A673 (cell line): ENCODE data around the gene GALNT14. TPM values are rescaled to one million over a fixed set of nuclear protein-coding genes. Genes with fewer than 3 reads are reported as not detected.

Experiments used
- BruUV-seq: library from RNA; stranded (reverse); fragments of 400-500 nt; replicated peaks from 2 replicates; lab custom pipeline; 2021; lab: Mats Ljungman, UMichigan
- CTCF ChIA-PET: fragments of 300-600 bp; sonication (Branson Sonifier 250); formaldehyde crosslinking; loops from one replicate; lab custom pipeline; 2022; ENCODE audit warnings: antibody characterized with exemption; lab: Charles Lee
- POLR2A ChIA-PET: fragments of 300-600 bp; sonication (Branson Sonifier 250); formaldehyde crosslinking; loops from one replicate; lab custom pipeline; 2022; ENCODE audit warnings: antibody characterized with exemption; ENCODE audit not compliant: low non-redundant PET; lab: Charles Lee
- DNase-seq: peaks from one replicate; pipeline ENCODE4 v3.0.0-alpha.2; 2015; ENCODE audit warnings: low spot score
- H3K27ac ChIP-seq: fragments of 200-600 bp; sonication (generic); 2 replicates; pipeline ENCODE4 v1.5.1; 2016; ENCODE audit warnings: mixed run types, low read depth, mild to moderate bottlenecking, mixed read lengths, antibody characterized with exemption, low read length; ENCODE audit not compliant: poor library complexity, severe bottlenecking
- H3K27me3 ChIP-seq: fragments of 200-600 bp; sonication (generic); replicated peaks from 2 replicates; pipeline ENCODE4 v1.6.1; 2017; ENCODE audit warnings: mixed run types, low read depth, mild to moderate bottlenecking, mixed read lengths, antibody characterized with exemption, low read length; ENCODE audit not compliant: insufficient read depth, poor library complexity
- H3K36me3 ChIP-seq: fragments of 200-600 bp; sonication (generic); 2 replicates; pipeline ENCODE4 v1.6.1; 2016; ENCODE audit warnings: mixed run types, mild to moderate bottlenecking, mixed read lengths, antibody characterized with exemption, low read length; ENCODE audit not compliant: insufficient read depth, poor library complexity, severe bottlenecking
- H3K4me1 ChIP-seq: fragments of 200-600 bp; sonication (generic); 2 replicates; pipeline ENCODE4 v1.6.1; 2017; ENCODE audit warnings: mixed run types, mild to moderate bottlenecking, mixed read lengths, antibody characterized with exemption, low read length; ENCODE audit not compliant: insufficient read depth, poor library complexity, severe bottlenecking
- H3K4me3 ChIP-seq: fragments of 200-600 bp; sonication (generic); 2 replicates; pipeline ENCODE4 v1.5.1; 2016; ENCODE audit warnings: low read depth, mixed run types, mild to moderate bottlenecking, mixed read lengths, low read length; ENCODE audit not compliant: poor library complexity, severe bottlenecking
- H3K9me3 ChIP-seq: fragments of 200-600 bp; sonication (generic); 2 replicates; pipeline ENCODE4 v1.6.1; 2016; ENCODE audit warnings: mixed run types, low read depth, mild to moderate bottlenecking, mixed read lengths, antibody characterized with exemption, low read length; ENCODE audit not compliant: poor library complexity, severe bottlenecking
- EZH2 ChIP-seq: fragments of 200-600 bp; sonication (generic); IDR thresholded peaks from 2 replicates; pipeline ENCODE4 v1.6.1; 2017; ENCODE audit warnings: borderline replicate concordance, low read depth, mild to moderate bottlenecking, mixed read lengths, antibody characterized with exemption, low read length; ENCODE audit not compliant: poor library complexity, severe bottlenecking
- intact Hi-C: fragments of 100-400 bp; cut with micrococcal nuclease; formaldehyde crosslinking; loops from one replicate; pipeline ENCODE4 v1.10.0; 2022; ENCODE audit not compliant: unreplicated experiment
- total RNA-seq: library from RNA; stranded (reverse); gene quantifications from 2 replicates; pipeline ENCODE4 v1.2.3, GENCODE V29; 2021
- TF ChIP-seq, protein P1 (sequence below): fragments of 300-800, 200-600 bp; sonication (generic); conservative IDR thresholded peaks from 2 replicates; pipeline ENCODE4 v1.5.1; 2017; ENCODE audit warnings: low read depth, mild to moderate bottlenecking, antibody characterized with exemption, low read length, moderate library complexity, mixed read lengths

Gene GALNT14
- total RNA-seq, 1 experiment from 2014 or later, result 9.7 TPM

DNA sequence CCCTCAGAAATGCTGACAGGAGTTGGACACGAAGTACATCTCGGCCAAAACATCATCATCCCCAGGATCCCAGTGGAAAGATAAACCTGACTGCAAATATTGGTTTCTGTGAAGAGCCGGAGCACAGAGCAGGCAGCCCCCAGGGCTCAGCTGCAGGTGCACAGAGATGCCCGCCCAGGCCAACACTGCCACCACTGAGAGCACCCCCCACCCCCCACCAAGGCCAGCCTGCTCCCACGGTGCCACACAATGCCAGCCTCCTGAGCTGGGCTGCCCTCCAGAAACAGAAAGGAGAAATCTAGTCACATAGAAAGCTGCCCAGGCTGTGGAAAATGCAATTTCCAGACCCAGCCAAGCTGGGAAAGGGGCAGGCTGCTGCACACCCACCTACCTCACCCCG lies 71.7 kb downstream of the GALNT14 start:
- no peaks in the 10 kb centered on the region for H3K9me3 ChIP-seq
- no peaks in the 10 kb centered on the region for H3K27me3 ChIP-seq
- DNase-seq, result no peak
- no peak overlapping the region for H3K27ac ChIP-seq
- H3K4me3 ChIP-seq, result no peak overlapping the region
- intact Hi-C loops, result no loop called here
- ChIA-PET CTCF (no interaction called here), POLR2A (no interaction called here)
- no peaks in the 10 kb centered on the region for H3K4me1 ChIP-seq
- TF ChIP-seq, protein P1, sequence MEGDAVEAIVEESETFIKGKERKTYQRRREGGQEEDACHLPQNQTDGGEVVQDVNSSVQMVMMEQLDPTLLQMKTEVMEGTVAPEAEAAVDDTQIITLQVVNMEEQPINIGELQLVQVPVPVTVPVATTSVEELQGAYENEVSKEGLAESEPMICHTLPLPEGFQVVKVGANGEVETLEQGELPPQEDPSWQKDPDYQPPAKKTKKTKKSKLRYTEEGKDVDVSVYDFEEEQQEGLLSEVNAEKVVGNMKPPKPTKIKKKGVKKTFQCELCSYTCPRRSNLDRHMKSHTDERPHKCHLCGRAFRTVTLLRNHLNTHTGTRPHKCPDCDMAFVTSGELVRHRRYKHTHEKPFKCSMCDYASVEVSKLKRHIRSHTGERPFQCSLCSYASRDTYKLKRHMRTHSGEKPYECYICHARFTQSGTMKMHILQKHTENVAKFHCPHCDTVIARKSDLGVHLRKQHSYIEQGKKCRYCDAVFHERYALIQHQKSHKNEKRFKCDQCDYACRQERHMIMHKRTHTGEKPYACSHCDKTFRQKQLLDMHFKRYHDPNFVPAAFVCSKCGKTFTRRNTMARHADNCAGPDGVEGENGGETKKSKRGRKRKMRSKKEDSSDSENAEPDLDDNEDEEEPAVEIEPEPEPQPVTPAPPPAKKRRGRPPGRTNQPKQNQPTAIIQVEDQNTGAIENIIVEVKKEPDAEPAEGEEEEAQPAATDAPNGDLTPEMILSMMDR, result no peak
- H3K36me3 ChIP-seq, result no peaks in the 10 kb centered on the region
- no TSS peak for BruUV-seq

DNA sequence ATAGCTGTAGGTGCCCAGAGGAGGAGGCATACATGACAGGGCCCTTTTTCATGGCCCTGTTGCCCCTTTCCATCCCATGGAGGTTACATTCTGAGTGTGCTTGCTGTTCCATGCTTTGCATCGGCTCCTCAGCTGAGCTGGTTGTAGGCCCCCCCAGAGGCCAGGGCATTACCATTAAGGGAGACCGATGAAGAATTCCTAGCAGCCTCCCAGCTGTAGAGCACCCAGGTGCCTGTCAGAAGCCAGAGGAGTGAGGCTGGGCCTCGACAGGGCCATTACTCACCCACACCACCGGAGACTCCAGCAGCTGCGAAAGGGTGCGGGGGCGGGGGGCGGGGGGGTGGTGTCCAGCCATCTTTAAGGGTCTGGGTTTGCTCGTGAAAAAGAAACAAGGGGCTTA lies 72.2 kb downstream of the GALNT14 start:
- ChIA-PET CTCF (no interaction called here), POLR2A (no interaction called here)
- TF ChIP-seq EZH2, result no peak
- TF ChIP-seq, protein P1, result no peak
- no TSS peak for BruUV-seq
- DNase-seq, result no peak
- Histone ChIP-seq H3K27me3 (no peaks in the 10 kb centered on the region), H3K36me3 (no peaks in the 10 kb centered on the region), H3K4me3 (no peak overlapping the region), H3K4me1 (no peaks in the 10 kb centered on the region), H3K9me3 (no peaks in the 10 kb centered on the region), H3K27ac (no peak overlapping the region)
- intact Hi-C loops, result no loop called here

DNA sequence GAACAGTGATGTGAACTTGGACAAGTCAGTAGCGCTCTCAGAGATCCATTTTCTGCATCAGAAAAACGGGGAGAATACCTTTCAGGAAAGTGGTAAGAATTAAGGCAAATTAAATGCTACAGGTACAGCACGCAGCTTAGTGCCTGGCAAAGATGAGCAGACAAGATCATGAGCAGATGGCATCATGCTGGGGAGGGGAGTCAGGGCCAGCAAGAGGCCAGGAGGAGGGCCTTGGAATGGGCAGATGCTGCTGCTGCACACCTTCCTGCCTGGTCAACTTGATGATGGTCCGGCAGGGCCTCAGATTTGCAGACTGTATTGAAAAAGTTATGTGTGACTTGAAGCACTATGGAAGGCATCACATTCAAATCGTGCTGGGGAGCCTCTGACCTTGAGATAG lies 72.9 kb downstream of the GALNT14 start:
- Histone ChIP-seq H3K36me3 (no peaks in the 10 kb centered on the region), H3K4me1 (no peaks in the 10 kb centered on the region), H3K27ac (no peak overlapping the region), H3K9me3 (no peaks in the 10 kb centered on the region), H3K27me3 (no peaks in the 10 kb centered on the region), H3K4me3 (no peak overlapping the region)
- DNase-seq, result no peak
- ChIA-PET CTCF (no interaction called here), POLR2A (no interaction called here)
- BruUV-seq, result no TSS peak
- TF ChIP-seq, protein P1, result no peak
- no peak for TF ChIP-seq EZH2
- intact Hi-C loops, result no loop called here
